IPS-NIHi7 (cell line): ENCODE data around the gene ANO2.
"Not testable (repeated sequence)": the region's sequence is repeated elsewhere in the genome, so short reads cannot be mapped to it uniquely, and the experiment has no call there.

Experiments
- DNase-seq: peaks from one replicate; pipeline ENCODE4 v3.0.0; 2012; ENCODE audit warnings: mixed read lengths; ENCODE audit errors: extremely low spot score

Gene ANO2

GRCh38 chr12:5669624-5670023 lies 275.4 kb downstream of the ANO2 start:
- DNase-seq, result not testable (repeated sequence)

GRCh38 chr12:5665615-5666014 lies 279.4 kb downstream of the ANO2 start:
- DNase-seq, result no peak

DNA sequence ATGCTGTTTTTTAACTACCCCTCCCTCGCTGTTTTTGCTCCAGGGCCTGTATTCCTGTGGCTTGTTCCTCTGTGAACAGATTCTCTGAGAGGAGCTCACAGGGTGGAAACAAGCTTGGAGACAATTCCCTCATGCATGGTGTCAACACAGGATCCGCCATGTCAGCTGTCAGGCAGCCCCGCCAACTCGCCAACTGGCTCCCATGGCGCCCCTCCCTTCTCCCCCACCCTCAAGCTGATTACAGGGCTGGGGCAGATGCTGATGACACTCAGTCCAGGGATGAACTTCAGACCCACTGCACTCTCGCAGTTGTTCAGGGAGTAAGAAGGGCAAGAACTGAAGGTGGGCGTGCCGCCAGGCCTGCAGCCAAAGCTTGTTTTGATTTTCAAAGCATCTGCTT lies 283.2 kb downstream of the ANO2 start:
- DNase-seq, result no peak

GRCh38 chr12:5660238-5660637 lies 284.8 kb downstream of the ANO2 start:
- no peak for DNase-seq

- DNase-seq, result not testable (repeated sequence)
Measured at GRCh38 chr12:5658339-5658941, 286.6 kb downstream of the ANO2 start.

GRCh38 chr12:5656836-5657235 lies 288.2 kb downstream of the ANO2 start:
- DNase-seq, result no peak

DNA sequence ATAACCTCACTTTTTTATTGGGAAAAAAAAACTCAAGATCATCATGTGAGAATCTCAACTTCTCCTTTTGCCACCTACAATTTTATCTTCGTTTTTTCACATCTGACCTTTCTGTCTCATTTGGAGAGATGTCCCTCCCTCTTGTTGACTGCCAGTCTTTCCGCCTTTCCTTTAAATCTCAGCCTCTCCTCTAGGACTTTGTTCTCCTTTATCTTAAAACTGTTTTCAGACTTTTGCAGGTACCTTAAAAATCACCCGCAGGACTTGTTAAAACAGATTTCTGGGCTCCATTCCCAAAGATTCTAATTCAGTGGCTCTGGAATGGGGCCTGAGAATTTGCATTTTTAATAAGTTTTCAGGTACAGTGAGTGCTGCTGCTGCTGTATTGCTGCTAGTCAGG lies 289.9 kb downstream of the ANO2 start:
- DNase-seq, result no peak

- no peak for DNase-seq
Measured at GRCh38 chr12:5654019-5654418, 291.0 kb downstream of the ANO2 start.

DNA sequence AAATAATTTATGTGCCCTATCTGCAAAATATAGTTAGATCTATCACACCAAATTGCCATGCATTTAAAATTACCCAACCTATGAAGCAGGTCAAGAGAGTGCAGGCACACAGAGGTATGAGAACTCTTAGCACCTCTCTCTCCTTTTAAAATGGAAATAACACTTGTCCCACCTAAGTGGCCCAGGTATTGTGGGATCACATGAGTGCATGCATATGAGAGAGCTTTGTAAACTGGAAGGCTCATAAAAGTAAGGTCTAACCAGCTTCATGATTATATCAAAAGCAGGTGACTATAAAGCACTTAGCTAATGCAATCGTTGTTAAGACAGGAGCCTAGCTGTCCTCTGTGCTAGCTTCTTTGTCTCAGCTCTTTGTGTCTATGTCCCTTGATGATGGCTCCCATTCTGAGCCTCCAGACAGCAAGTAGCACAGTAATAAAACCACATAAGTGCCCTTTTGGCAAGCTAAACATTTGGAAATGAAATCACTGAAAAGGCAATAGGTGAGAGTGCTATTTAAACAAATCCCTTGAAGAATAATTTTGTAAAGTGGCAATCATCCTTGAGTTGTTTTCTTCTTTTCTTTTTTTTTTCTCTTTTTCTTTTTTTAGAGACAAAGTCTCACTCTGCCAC lies 294.1 kb downstream of the ANO2 start:
- no peak for DNase-seq

DNA sequence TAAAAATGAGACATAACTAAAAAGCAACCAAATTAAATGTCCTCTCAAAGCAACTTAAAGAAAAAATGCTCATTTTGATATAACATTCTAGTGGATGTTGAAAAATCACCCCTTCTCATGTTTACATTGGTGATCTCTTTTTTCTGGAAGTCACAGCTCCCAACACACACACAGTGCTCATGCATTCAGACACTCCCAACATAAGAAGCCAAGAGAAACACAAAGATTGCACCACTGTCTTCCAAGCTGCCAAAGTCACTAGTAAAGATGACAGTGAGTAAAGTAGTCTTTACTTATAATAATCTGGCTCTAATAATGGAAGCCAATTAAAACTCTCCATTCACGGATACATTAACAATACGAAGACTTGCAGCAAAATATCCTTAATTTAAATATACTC lies 294.8 kb downstream of the ANO2 start:
- DNase-seq, result no peak

- peak; percentile 82 for DNase-seq
Measured at GRCh38 chr12:5648692-5649359, 296.2 kb downstream of the ANO2 start.

- DNase-seq, result no peak
Measured at GRCh38 chr12:5643266-5643665, 301.8 kb downstream of the ANO2 start.

DNA sequence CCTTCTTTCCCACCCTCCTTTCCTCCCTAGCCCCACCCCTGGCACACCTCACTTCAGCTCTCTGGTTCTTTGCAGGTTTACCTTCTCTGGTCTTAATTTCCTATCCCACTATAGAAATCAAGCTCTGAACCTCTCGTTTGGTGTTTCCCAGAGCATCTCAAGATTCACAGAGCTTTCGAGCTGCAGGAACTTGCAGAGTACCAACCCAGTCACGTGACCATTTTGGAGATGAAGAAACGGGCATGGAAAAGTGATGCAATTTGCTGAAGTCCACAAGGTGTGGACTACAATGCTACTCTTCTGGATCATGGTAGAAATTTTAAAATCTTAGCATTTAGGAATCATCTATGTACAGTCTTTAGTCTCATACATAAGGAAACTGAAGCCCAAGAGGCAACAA lies 307.4 kb downstream of the ANO2 start:
- no peak for DNase-seq

- no peak for DNase-seq
Measured at GRCh38 chr12:5636907-5637306, 308.2 kb downstream of the ANO2 start.

GRCh38 chr12:5633106-5633505 lies 312.0 kb downstream of the ANO2 start:
- DNase-seq, result no peak

- no peak for DNase-seq
Measured at GRCh38 chr12:5632453-5632852, 312.6 kb downstream of the ANO2 start.

DNA sequence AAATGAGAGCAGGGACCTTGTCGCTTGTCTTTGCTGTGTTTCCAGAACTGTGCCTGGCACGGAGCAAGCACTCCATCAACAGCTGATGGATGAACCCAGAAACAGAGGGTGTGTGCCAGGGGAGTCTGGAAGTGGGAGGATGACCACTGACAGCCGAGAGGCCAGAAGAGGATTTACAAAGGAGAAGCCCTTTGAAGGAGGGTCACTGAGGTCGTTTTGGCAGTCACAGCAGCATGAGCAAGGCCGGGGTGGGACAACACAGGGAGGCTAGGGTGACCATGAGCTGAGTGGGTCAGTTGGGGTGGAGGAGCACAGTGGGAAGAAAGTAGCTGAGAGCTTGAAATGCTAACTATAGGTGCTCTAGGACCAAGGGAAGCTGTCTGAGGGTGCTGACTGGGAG lies 313.6 kb downstream of the ANO2 start:
- DNase-seq, result no peak

DNA sequence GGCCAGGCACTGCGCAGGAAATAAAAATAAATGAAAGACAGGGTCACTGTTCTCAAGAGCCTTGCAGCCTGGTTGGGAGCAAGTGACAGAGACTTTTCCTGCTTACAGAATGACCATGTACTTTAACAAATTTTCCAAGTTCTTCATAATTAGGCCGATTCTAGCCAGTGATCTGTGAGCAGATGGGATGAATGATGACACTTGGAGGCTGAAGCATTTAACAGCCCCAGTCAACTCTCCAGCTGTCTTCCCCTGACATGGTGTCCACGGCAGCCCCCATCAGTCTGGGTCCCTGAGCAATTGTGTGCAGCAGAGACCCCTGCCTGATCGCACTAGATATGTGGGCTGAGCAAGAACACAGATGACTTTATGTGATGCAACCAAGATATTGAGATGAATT lies 314.3 kb downstream of the ANO2 start:
- DNase-seq, result no peak

DNA sequence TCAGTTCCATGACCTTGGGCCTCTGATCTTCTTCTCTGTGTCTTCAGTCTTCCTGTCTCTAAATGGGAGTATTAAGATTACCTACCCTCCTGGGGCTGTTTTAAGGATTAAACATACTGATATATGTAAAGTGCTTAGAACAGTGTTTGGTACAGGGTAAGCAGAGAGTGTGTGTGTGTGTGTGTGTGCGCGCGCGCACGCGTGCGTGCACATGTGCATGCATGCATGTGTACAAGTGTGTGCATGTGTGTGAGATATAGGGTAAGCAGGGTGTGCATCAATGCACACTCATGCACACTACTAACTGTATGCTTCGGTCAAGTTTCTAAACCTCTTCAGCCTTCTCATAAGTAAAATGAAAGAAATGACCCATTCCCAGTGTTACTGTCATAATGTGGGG lies 316.6 kb downstream of the ANO2 start:
- no peak for DNase-seq

DNA sequence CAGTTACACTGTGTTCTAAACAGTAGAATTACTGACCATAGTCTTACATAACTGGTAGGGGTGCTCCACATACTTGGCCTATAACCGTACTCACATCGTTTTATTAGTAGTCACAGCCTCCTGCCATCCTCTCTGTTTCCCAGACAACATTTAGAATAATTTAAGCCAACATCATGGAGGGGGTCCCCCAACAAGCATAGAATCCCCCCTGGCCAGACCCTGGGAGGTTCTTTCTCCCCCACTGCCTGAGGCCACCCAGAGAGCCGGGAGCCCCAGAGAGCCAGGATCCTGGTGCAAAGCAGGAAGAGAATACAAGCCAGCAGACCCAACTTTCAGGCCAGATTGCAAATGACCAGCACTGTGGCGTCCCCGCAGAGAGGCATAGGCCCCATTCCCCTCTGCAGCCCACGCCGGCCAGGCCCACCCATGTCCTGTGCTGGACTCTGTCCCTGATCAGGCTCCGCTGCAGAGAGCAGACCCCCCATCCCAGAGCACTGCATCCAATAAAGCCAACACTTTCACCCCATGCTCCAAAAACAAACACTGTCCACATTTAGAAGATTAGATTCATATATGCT lies 317.9 kb downstream of the ANO2 start:
- no peak for DNase-seq

DNA sequence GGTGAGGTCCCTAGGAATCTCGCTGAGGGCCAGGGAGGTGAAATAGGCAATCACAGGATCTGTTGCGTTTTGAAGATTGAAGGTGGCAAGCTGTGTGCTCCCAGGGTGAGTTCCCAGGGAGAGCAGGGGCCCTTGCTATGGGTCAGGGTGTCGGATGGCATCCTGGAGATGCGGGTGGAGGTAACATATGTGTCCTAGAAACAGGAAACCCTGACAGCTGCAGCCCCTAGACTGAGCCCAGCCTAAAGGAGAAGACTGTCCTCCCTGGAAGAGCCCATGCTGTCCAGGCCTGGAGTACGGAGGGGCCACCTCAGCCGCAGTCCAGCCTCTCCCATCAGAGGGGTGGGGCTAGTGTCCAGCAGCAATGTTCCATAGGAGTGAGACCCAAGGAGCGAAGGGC lies 318.9 kb downstream of the ANO2 start:
- DNase-seq, result no peak

DNA sequence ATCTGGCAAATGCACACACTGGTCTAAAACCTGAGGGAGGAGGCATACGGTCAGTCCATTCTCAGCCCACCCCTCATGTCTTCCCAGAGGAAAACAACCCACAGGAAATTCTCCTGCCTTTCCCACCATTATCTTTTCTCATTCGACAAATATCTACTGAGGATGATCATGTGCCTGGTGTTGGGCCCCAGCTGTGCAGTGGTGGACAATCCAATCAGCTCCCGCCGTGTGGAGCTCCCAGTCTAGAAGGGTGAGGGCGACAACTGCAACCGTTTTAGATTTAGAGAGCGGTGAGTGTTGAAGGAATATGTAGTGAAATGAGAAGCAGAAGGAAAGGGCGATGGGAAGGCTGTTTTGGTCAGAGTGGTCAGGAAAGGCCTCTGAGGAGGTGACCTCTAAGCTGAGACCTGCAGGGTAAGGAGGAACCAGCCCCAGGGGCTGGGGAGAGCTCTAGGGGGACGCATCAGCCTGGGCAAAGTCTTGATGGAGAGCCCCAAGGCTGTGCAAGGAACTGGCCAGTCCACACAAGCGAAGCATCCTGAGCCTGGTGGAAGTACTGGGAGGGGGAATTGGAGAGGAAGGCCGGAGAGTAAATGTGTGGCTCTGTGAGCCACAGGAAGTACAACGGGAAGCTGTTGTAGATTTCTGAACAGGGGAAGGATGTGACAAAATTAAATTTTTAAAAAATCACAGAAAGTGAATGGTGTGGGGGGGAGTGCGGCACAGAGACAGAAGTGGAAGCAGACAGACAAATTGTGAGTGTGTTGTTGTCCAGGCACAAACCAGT lies 320.4 kb downstream of the ANO2 start:
- no peak for DNase-seq
